Astrocyte (in vitro differentiated cells and primary cell): Measurements from ENCODE around the gene TCF19.

Experiments used
- EZH2 ChIP-seq: IDR thresholded peaks from 2 replicates; pipeline ENCODE4 v1.6.1; 2012; ENCODE audit warnings: mild to moderate bottlenecking, low read length, inconsistent platforms; ENCODE audit not compliant: insufficient read depth
- TF ChIP-seq, protein P1 (sequence below): IDR thresholded peaks from 2 replicates; pipeline ENCODE4 v1.5.1; 2011; ENCODE audit warnings: low read depth, mild to moderate bottlenecking, inconsistent platforms, low read length, moderate library complexity; ENCODE audit not compliant: insufficient read depth

DNA sequence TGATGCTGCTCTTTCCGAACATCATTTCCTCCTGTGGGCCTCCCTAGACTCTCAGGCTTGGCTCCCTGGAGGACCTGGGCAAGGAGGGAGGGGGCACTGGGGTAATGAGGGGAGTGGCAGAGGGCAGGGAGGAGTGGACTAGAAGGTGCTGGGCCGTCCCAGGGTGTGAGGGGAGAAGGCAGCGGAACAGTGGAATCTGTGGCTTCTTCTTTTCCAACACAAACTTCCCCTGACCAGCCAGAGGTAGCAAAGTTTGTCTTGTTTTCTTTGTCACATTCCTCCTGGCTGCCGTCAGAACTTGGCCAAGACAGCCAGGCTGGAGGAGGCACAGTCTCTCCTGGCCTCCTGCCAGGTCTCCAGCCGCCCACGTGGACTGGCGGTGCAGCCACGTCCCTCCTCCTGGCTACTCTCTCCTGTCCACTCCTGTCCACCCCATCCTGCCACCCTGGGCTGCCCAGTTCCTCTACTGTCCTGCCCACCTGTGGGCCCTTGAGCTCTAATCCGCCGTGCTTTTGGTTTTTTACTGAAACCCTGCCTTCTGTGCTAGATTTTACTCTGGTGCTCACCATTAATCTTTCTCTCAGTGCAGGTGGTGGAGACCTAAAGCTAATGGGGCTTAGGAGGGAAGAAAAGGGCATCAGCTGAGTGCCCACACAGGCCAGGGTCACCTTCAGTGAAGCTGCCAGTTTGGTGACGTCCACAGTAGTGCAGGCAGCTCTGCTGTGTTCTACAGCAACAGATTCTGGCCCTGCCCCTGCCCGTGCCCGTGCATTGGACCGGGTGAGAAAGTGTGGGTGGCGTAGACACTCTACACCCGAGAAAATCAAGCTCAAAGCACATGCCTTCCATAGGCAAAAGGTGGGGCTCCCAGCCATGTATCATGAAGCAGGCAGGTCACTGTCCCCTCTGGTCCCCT is 35.3 kb upstream of the TCF19 start:
- TF ChIP-seq, protein P1, sequence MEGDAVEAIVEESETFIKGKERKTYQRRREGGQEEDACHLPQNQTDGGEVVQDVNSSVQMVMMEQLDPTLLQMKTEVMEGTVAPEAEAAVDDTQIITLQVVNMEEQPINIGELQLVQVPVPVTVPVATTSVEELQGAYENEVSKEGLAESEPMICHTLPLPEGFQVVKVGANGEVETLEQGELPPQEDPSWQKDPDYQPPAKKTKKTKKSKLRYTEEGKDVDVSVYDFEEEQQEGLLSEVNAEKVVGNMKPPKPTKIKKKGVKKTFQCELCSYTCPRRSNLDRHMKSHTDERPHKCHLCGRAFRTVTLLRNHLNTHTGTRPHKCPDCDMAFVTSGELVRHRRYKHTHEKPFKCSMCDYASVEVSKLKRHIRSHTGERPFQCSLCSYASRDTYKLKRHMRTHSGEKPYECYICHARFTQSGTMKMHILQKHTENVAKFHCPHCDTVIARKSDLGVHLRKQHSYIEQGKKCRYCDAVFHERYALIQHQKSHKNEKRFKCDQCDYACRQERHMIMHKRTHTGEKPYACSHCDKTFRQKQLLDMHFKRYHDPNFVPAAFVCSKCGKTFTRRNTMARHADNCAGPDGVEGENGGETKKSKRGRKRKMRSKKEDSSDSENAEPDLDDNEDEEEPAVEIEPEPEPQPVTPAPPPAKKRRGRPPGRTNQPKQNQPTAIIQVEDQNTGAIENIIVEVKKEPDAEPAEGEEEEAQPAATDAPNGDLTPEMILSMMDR = no peak
- no peak for TF ChIP-seq EZH2
